ENCODE measurements around the gene C16orf89. TPM values are rescaled to one million over a fixed set of nuclear protein-coding genes. Genes with fewer than 3 reads are reported as not detected.
A peak's percentile ranks its signal among the peaks of the same experiment; 100 is the strongest.

The C16orf89 gene
- total and polyA plus RNA-seq, 4 donors = 17.7 to 416 (median 60.2) TPM

DNA sequence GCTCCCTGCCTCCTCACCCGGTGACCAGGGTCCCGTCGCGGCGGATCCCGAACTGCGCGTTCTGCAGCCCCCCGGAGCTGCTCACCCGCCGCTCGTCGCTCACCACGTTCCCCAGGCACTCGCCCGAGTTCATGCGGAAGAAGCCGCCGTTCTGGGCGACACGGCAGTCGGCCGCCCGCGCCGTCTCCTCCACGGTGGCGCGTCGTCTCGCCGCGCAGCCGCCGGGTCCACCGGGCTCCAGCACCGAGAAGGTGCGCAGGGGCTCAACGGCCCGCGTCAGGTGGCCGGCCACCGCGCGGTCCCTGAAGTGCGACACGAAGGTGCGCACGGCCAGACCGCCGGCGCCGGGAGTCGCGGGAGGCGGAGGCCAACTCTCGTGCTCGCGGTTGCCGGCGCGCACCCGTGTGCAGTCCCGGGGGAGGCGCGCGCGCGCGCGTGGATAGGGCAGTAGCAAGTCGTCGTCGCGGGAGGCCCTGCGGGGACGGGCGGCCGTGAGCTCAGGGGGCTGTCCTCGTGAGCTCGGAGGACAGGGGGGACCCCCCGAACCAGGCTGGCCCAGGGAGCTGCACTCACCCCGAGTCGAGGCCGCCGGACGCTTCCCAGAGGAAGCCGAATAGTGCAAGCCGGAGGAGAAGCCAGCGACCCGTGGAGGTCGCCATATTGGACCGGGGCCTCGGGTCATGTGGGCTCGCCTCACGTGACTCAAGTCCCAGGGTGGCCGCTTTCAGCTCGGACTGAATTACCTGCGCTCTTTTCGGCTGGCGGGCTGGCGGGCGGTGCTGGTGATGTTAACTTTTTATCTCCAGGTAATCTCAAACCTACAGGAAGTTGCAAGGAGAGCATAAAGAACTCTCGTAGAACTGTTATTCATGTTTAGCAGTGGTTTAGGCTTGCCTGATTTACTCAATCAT lies 32.2 kb downstream of the C16orf89 start, which contains the start of gene NAGPA:
TSS of gene NAGPA (minus strand) at position 680 of the 911 bp plus-strand sequence. CDS start at position 659, 21 bp downstream.
- no peaks in the 10 kb centered on the region for H3K27me3 ChIP-seq (ENCODE audit: control insufficient read depth, insufficient read depth, low read length)
- peaks cover 15% of the 10 kb centered on the region for H3K4me1 ChIP-seq (ENCODE audit: control insufficient read depth, insufficient read depth, low read length)
- peak within 1 kb of the TSS; percentile 61 for H3K4me3 ChIP-seq (ENCODE audit: low read depth, low read length)
- H3K9me3 ChIP-seq (ENCODE audit: control insufficient read depth, insufficient read depth, low read length) = no peaks in the 10 kb centered on the region
- peak; percentile 70 to 96 (median 80) for DNase-seq (ENCODE audit: low read depth in 4 of 6, low spot score in 6 of 6)
- WGBS (ENCODE audit: insufficient coverage) = under 1% methylated on average over 97 of the region's 104 CpGs
- H3K36me3 ChIP-seq (ENCODE audit: control insufficient read depth, insufficient read depth, low read length) = peaks cover 22% of the 10 kb centered on the region
- H3K27ac ChIP-seq (ENCODE audit: low read depth, low read length) = no peak within 1 kb of the TSS

DNA sequence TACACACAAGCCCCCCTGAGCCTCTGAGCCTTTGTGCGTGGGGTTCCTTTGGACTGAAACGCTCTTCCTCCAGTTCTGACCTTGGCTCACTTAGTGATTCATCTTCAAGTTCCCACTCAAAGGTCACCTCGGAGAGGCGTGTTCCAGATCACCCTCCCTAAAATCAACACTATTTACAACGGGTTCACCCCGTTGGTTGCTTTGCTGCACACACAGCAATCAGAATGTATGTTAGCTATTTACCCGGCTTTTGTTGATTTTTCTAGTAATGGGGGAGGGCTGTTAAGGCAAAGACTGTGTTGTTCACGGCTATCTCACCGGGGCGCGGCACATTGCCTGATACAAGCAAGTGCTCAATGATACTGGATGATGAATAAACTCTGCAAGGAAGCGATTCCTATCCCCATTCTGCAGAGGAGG lies 33.0 kb downstream of the C16orf89 start:
- WGBS (ENCODE audit: insufficient coverage) = 36% methylated on average over 7 of the region's 12 CpGs
- Histone ChIP-seq H3K27ac (ENCODE audit: low read depth, low read length) (no peak overlapping the region), H3K36me3 (ENCODE audit: control insufficient read depth, insufficient read depth, low read length) (peaks cover 30% of the 10 kb centered on the region), H3K9me3 (ENCODE audit: control insufficient read depth, insufficient read depth, low read length) (no peaks in the 10 kb centered on the region), H3K4me3 (ENCODE audit: low read depth, low read length) (peak overlapping the region; percentile 61), H3K4me1 (ENCODE audit: control insufficient read depth, insufficient read depth, low read length) (peaks cover 15% of the 10 kb centered on the region), H3K27me3 (ENCODE audit: control insufficient read depth, insufficient read depth, low read length) (no peaks in the 10 kb centered on the region)
- DNase-seq (ENCODE audit: low read depth in 4 of 6, low spot score in 6 of 6) = no peak

DNA sequence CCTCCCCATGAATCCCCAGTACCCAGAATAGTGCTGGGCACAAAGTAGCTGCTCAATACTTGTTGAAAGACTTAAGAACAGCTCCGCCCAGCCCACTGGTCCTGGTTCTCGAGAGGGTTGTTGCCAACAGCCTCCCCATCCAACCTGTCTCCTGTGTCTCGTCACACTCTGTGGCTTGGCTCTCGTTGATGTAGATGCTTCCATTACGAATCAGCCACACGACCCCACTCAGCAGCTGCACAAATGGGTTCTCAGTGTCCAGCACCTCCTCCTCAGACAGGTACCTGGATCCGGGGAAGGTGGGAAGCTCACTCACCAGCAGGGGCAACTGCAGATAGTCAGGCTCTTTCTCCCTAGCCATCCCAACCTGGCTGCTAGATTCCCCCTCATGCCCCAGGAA lies 34.2 kb downstream of the C16orf89 start:
- Histone ChIP-seq H3K27ac (ENCODE audit: low read depth, low read length) (no peak overlapping the region), H3K36me3 (ENCODE audit: control insufficient read depth, insufficient read depth, low read length) (peaks cover 42% of the 10 kb centered on the region), H3K4me1 (ENCODE audit: control insufficient read depth, insufficient read depth, low read length) (peaks cover 15% of the 10 kb centered on the region), H3K4me3 (ENCODE audit: low read depth, low read length) (no peak overlapping the region), H3K27me3 (ENCODE audit: control insufficient read depth, insufficient read depth, low read length) (no peaks in the 10 kb centered on the region), H3K9me3 (ENCODE audit: control insufficient read depth, insufficient read depth, low read length) (no peaks in the 10 kb centered on the region)
- WGBS (ENCODE audit: insufficient coverage) = 93% methylated on average over 6 of the region's 7 CpGs
- DNase-seq (ENCODE audit: low read depth in 4 of 6, low spot score in 6 of 6) = no peak

DNA sequence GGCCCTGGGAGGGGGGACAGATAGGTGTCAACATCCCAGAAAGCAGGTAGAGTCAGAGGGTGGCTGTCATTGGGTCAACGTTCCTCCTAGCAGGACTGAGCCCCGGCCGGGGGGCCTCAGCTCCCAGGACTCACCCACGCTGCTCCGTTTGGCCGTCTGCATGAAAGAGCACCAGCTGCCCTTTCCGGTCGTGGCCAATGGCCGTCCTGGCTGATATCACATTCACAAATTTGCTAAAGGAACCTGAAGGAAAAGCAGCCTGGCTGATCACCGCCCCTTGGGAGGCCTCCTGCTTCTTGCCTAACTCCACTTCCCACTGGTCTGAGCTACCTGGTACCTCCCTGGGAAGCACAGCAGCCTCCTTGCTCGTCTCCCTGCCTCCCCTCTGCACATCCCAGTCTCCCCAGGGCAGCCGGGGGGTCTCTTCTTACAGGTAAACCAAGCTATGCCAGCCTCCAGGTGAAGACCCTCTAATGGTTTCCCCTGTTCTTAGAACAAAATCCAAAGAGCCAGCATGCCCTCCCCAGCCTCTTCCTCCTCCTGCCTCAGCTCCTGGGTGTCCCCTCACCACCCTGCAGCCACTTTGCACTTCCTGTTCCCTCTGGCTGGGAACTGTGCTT lies 35.4 kb downstream of the C16orf89 start:
- Histone ChIP-seq H3K9me3 (ENCODE audit: control insufficient read depth, insufficient read depth, low read length) (no peaks in the 10 kb centered on the region), H3K4me3 (ENCODE audit: low read depth, low read length) (no peak overlapping the region), H3K36me3 (ENCODE audit: control insufficient read depth, insufficient read depth, low read length) (peaks cover 45% of the 10 kb centered on the region), H3K27ac (ENCODE audit: low read depth, low read length) (no peak overlapping the region), H3K27me3 (ENCODE audit: control insufficient read depth, insufficient read depth, low read length) (no peaks in the 10 kb centered on the region), H3K4me1 (ENCODE audit: control insufficient read depth, insufficient read depth, low read length) (peaks cover 17% of the 10 kb centered on the region)
- WGBS (ENCODE audit: insufficient coverage) = 92% methylated on average over 12 of the region's 12 CpGs
- DNase-seq (ENCODE audit: low read depth in 4 of 6, low spot score in 6 of 6) = no peak

DNA sequence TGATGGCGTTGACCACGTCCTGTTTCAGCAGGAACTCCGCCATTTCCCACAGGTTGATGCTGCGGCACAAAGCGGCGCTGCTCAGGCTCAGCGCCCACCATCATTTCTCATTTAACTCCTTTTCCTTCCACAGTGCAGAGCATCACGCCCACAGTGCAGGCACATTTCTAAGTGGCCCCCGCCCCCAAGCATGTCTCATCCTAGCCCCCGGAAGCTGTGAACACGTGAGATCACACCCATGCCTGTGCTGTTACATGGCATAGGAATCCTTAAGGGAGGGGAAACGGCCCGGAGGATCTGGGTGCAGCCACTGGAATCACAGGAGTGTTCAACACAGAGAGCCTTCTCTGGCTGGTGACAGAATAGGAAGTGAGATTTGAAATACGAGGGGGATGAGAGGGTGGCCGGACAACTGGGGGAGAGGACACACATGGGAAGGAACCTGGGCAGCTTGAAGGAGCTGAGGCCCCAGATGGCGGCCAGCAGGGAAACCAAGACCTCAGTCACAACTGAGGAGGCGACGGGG lies 36.7 kb downstream of the C16orf89 start:
- H3K27ac ChIP-seq (ENCODE audit: low read depth, low read length) = no peak overlapping the region
- DNase-seq (ENCODE audit: low read depth in 4 of 6, low spot score in 6 of 6) = no peak
- no peak overlapping the region for H3K4me3 ChIP-seq (ENCODE audit: low read depth, low read length)

DNA sequence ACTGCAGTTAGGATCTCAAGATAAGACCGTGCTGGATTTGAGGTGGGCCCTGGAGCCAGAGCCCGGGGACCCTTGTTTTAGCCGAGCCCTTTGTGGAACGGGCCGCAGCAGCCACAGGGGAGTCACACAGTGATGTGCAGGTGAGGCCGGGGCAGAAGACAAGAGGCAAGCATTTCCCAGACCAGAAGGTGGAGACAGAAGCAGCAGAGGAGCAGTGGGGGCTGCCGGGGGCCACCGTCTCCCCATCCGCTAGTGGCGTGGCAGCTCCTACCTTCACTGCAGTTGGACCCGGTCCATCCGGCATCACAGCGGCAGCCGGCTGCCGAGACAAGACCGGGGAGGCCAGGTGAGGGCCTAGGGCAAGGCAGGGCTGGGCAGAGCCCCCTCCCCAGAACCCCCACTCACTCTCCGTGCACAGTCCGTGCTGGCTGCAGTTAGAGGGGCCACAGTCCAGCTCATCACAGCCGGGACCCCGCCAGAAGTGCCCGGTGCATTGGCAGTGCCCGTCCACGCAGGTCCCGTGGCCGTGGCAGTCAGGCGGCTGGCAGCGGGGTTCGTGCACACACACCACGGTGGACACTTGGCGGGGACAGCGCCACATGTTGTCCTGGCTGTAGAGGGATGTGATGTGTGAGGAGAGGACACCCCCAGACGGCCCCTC lies 38.1 kb downstream of the C16orf89 start:
- 93% methylated on average over 23 of the region's 32 CpGs for WGBS (ENCODE audit: insufficient coverage)
- Histone ChIP-seq H3K4me3 (ENCODE audit: low read depth, low read length) (no peak overlapping the region), H3K36me3 (ENCODE audit: control insufficient read depth, insufficient read depth, low read length) (peaks cover 49% of the 10 kb centered on the region), H3K27me3 (ENCODE audit: control insufficient read depth, insufficient read depth, low read length) (no peaks in the 10 kb centered on the region), H3K9me3 (ENCODE audit: control insufficient read depth, insufficient read depth, low read length) (no peaks in the 10 kb centered on the region), H3K4me1 (ENCODE audit: control insufficient read depth, insufficient read depth, low read length) (peaks cover 13% of the 10 kb centered on the region), H3K27ac (ENCODE audit: low read depth, low read length) (no peak overlapping the region)
- no peak for DNase-seq (ENCODE audit: low read depth in 4 of 6, low spot score in 6 of 6)

More for the DNA sequence above, 36.7 kb downstream of the C16orf89 start:
- H3K36me3 ChIP-seq (ENCODE audit: control insufficient read depth, insufficient read depth, low read length) = peaks cover 49% of the 10 kb centered on the region
- H3K9me3 ChIP-seq (ENCODE audit: control insufficient read depth, insufficient read depth, low read length) = no peaks in the 10 kb centered on the region
- 91% methylated on average over 17 of the region's 18 CpGs for WGBS (ENCODE audit: insufficient coverage)
- no peaks in the 10 kb centered on the region for H3K27me3 ChIP-seq (ENCODE audit: control insufficient read depth, insufficient read depth, low read length)
- H3K4me1 ChIP-seq (ENCODE audit: control insufficient read depth, insufficient read depth, low read length) = peaks cover 18% of the 10 kb centered on the region

DNA sequence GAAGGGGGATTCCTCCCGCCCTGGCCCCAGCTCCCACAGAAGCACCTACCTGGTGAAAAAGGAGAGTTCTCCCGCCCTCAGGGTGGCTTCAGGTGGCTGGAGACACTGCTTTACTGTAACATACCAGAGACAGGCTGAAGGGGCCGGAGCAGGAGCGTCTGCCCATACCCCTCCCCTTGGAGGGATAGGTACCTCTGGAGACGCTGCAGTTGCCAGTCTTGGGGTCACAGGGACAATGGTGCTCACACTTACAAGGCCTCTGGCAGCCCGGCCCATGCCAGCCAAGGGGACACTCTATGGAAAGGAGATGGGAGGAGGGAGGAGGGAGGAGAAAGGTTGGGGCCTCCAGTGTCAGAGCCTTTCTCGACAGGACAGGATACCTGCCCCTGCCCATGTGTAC lies 38.7 kb downstream of the C16orf89 start:
- H3K4me1 ChIP-seq (ENCODE audit: control insufficient read depth, insufficient read depth, low read length) = peaks cover 7% of the 10 kb centered on the region
- H3K9me3 ChIP-seq (ENCODE audit: control insufficient read depth, insufficient read depth, low read length) = no peaks in the 10 kb centered on the region
- H3K36me3 ChIP-seq (ENCODE audit: control insufficient read depth, insufficient read depth, low read length) = peaks cover 49% of the 10 kb centered on the region
- WGBS (ENCODE audit: insufficient coverage) = 89% methylated on average over 3 of the region's 7 CpGs
- no peak overlapping the region for H3K27ac ChIP-seq (ENCODE audit: low read depth, low read length)
- no peaks in the 10 kb centered on the region for H3K27me3 ChIP-seq (ENCODE audit: control insufficient read depth, insufficient read depth, low read length)
- no peak overlapping the region for H3K4me3 ChIP-seq (ENCODE audit: low read depth, low read length)
- no peak for DNase-seq (ENCODE audit: low read depth in 4 of 6, low spot score in 6 of 6)

DNA sequence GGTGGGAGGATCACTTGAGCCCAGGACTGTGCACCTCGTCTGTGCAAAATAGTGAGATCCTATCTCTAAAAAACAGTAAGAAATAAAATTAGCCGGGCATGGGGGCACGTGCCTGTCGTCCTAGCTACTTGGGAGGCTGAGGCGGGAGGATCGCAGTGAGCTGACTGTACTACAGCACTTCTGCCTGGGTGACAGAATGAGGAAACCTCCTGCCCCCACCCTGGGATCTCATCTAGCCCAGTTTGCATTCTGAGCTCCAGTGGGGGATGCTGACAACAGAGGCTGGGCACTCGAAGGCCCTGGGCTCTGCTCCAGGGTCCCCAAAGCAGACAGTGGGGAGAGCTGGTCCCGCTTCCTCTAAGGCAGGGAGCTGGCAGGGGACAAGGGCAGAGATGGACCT lies 39.1 kb downstream of the C16orf89 start:
- no peak for DNase-seq (ENCODE audit: low read depth in 4 of 6, low spot score in 6 of 6)
- H3K4me1 ChIP-seq (ENCODE audit: control insufficient read depth, insufficient read depth, low read length) = peaks cover 7% of the 10 kb centered on the region
- H3K36me3 ChIP-seq (ENCODE audit: control insufficient read depth, insufficient read depth, low read length) = peaks cover 49% of the 10 kb centered on the region
- no peaks in the 10 kb centered on the region for H3K9me3 ChIP-seq (ENCODE audit: control insufficient read depth, insufficient read depth, low read length)
- no peak overlapping the region for H3K27ac ChIP-seq (ENCODE audit: low read depth, low read length)
- H3K27me3 ChIP-seq (ENCODE audit: control insufficient read depth, insufficient read depth, low read length) = no peaks in the 10 kb centered on the region
- 97% methylated on average over 5 of the region's 8 CpGs for WGBS (ENCODE audit: insufficient coverage)
- no peak overlapping the region for H3K4me3 ChIP-seq (ENCODE audit: low read depth, low read length)

DNA sequence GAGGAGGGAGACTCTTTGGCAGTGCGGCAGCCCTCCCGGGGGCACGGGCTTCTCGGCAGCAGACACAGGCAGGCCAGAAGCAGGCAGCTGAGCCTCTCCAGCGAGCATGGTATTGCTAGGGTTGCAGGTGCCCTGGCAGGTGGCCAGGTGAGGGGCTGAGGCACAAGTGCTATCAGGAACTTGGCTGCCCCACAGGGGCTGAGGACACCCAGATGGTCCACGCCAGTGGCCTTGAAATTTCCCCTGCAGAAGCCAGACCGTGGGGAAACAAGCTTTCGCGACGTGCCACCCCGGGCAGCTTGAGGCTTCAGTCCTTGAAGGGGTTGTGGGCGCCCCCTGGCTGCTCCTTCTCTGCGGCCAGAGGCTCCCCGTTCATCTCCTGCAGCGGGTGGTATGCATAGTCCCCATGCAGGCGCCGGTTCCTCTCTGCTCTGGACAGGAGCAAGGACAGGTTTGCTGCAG lies 40.6 kb downstream of the C16orf89 start:
- WGBS (ENCODE audit: insufficient coverage) = 18% methylated on average over 17 of the region's 17 CpGs
- no peak overlapping the region for H3K4me3 ChIP-seq (ENCODE audit: low read depth, low read length)
- DNase-seq (ENCODE audit: low read depth in 4 of 6, low spot score in 6 of 6) = peak in 2 of 6 donors; percentile 32 to 51
- no peaks in the 10 kb centered on the region for H3K9me3 ChIP-seq (ENCODE audit: control insufficient read depth, insufficient read depth, low read length)
- peaks cover 13% of the 10 kb centered on the region for H3K4me1 ChIP-seq (ENCODE audit: control insufficient read depth, insufficient read depth, low read length)
- no peak overlapping the region for H3K27ac ChIP-seq (ENCODE audit: low read depth, low read length)
- H3K36me3 ChIP-seq (ENCODE audit: control insufficient read depth, insufficient read depth, low read length) = peaks cover 44% of the 10 kb centered on the region
- H3K27me3 ChIP-seq (ENCODE audit: control insufficient read depth, insufficient read depth, low read length) = no peaks in the 10 kb centered on the region

Measured in spinal cord (tissue), 10 donors.